Inflammatory macrophage treated with lipopolysaccharide for 4 hours (primary cell): Measurements from ENCODE around the gene HAT1.
"Not testable (repeated sequence)": the region's sequence is repeated elsewhere in the genome, so short reads cannot be mapped to it uniquely, and the experiment has no call there.

Source experiments
- DNase-seq: peaks from one replicate; pipeline ENCODE4 v3.0.0-alpha.2; 2020

HAT1 gene, protein sequence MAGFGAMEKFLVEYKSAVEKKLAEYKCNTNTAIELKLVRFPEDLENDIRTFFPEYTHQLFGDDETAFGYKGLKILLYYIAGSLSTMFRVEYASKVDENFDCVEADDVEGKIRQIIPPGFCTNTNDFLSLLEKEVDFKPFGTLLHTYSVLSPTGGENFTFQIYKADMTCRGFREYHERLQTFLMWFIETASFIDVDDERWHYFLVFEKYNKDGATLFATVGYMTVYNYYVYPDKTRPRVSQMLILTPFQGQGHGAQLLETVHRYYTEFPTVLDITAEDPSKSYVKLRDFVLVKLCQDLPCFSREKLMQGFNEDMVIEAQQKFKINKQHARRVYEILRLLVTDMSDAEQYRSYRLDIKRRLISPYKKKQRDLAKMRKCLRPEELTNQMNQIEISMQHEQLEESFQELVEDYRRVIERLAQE

DNA sequence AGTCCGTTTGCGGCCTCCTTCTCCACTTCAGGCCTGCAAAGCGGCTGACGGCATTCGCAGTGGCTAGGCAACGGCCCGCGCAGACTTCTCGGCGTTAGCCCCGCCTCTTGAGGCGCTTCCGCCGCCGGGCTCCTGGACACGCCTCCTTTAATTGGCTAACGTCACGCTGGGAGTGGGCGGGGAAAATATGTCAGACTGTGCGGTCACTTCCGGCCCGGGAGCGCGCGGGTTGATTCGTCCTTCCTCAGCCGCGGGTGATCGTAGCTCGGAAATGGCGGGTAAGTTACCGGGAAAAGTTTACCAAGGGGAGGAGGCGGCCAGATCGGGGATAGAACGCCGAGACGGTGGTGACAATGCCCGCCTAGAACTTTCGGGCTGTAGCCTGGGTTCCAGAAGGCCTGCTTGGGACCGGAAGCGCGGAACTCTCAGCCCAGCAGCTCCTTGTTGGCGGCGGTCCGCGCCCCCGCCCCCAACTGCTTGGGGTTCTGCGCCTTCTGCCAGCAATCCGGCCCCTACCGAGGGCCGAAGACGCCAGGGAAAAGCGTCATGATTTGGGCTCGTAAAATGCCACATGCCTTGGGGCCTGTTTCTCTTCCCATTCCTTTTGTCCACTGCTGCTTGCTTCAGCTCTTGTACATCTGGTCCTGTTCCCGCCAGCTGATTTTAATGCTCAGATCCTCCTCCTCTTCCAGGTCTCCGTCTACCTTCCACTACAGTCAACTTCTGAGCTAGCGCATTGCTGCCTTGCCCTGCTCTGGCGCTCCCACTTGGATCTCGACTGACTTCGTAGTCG lies at the start of gene HAT1:
Gene HAT1, plus strand, starts transcription at position 232 of the 793 bp plus-strand sequence. Its CDS starts 40 bp downstream, at position 272.
- DNase-seq = peak; percentile 99

DNA sequence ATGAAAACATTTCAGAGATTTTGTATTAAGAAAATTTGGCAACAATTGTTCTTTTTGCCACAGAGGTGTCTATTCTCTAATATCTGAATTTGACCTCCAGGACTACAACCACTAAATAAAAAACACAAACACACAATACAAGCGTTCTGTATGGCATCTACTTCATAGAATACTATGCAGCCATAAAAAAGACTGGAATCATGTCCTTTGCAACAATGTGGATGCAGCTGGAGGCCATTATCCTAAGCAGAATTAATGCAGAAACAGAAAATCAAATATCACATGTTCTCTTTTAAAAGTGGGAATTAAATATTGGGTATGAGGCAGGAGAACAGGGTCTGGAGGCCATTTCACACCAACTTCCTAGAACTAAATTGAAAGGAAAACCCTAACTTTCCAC lies 47.7 kb upstream of the HAT1 start:
- no peak for DNase-seq

DNA sequence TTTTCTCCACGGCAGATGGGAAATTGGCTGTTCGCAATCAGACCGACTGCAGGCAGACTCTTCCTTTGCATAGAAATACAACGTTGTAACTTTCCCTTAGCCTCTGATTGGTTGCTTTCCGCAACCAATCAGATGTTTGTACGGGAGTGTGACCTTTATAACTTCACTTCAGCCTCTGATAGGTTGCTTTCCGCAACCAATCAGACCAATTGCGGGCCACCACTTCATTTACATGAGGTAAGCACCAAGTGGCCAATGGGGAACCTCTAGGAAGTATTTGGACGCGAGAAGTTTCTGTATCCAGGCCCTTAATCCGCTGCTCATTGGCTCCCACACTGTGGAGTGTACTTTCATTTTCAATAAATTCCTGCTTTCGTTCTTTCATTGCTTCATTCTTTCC lies 47.3 kb upstream of the HAT1 start:
- no peak for DNase-seq

GRCh38 chr2:171878481-171878993 lies 43.7 kb upstream of the HAT1 start:
- DNase-seq = no peak

- no peak for DNase-seq
Measured at GRCh38 chr2:171879865-171880264, 42.4 kb upstream of the HAT1 start.

GRCh38 chr2:171880774-171881173 lies 41.5 kb upstream of the HAT1 start:
- no peak for DNase-seq

DNA sequence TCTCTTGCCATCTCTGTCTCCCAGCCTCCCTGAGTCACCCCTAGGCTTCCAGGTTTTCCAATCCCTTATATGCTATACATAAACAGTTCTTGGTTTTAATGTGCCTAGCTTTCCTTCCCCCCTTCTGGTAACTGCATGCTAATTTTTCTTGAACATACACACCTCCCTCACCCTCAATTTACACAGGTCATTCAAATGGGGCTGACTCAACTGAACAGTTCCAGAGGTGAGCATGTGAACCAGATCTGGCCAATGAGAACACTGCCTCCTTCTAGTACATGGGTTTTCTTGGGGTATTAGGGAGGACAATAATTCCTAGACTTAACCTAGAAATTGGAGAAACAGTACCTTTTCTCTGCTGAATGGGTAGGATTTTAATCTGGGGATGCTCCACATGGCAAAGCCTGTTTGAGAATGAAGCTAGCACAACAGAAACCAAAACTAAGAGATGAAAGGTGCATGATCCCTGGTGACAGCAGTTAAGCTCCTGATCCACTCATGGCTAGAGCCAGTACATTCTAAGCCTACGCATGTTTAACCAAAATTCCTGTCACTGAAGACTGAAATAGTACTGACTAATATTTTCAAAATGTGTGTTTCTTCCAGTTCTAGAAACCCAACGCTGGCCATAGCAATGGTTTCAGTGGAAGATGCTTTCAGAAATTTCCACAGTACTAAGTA lies 40.0 kb upstream of the HAT1 start:
- DNase-seq = no peak

- DNase-seq = no peak
Measured at GRCh38 chr2:171883275-171883893, 38.9 kb upstream of the HAT1 start.

DNA sequence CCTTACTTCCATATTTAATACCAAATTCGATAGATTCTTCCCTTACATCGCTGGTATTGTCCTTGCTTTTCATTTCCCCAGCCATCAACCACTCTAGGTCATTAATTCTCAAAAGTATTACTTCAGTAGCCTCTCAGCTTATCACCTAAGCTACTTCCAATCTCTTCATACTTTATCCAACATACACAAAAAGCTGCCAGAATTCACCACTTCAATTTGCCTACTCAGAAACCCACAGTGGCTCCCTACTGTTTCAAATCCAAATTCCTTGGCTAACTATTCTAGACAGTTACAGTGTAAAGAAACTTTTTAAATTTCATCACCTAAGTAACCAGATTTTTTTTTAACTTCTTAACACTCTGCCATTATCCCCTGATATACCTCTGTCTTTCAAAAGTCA lies 32.9 kb upstream of the HAT1 start:
- DNase-seq = no peak

- no peak for DNase-seq
Measured at GRCh38 chr2:171889808-171890207, 32.5 kb upstream of the HAT1 start.

DNA sequence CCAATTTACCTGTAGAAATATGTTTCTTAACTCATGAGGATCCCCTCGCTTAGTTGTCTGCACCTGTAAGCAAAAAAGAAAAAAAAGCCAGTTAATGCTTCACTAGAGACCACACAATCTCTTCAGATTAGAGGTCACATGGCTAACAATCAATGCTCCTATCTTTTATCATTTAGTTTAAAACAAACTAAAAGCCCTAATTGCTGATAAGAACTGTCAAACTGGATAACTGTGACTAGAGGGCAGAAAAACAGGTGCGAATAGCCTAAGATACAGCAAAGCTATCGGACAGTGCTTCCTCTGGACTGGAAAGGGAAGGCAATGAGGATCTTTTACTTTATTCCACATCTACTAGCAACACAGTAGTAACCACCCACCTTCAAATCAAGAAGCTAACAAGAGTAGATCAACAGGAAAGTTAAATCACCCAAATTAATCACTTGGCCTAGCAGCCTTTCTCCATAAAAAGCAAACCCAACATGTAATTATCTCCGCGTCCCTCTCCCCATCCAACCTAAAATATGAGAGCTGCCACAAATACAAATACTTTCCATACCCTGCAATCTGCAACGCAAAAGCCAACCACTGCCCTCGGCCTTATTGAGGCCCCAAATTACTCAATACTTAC lies 29.0 kb upstream of the HAT1 start:
- peak; percentile 16 for DNase-seq

GRCh38 chr2:171893824-171894611 lies 28.2 kb upstream of the HAT1 start, which contains the start of gene SLC25A12:
SLC25A12 (minus strand) TSS chr2:171894244; CDS start chr2:171894214, 30 bp downstream.
- peak; percentile 91 for DNase-seq

DNA sequence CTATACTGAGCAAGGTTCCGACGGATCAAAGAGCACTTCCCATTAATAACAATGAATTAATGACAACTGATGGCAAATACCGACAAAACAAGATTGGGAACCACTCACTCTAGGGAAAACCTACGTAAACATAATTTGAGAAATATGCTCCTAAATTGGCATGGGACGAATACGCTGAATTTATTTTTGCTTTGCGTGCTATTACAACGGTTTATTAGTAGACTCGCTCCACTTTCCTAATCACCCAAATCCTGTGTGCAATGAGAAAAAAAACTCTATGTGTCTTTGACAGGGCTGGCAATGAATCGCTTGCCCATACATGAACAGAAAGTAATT lies 27.7 kb upstream of the HAT1 start:
- no peak for DNase-seq

DNA sequence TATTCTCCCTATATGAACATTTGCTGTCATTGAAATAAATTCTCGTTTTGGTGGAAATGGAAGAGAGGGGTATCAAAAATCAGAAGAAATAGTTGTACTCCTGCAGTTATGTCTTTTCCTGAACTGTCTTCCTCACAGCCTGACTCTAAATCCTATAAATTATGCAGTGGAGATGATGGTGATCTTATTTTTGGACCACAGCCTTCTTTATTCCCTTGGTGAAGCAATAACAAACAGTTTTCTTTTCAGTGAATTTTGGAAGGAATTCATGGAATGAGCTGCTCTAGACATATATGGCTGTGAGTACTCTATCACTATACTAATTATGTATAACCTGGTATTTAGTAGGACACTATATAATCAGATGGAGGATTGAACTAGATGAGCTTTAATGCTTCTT lies 26.5 kb upstream of the HAT1 start:
- no peak for DNase-seq

DNA sequence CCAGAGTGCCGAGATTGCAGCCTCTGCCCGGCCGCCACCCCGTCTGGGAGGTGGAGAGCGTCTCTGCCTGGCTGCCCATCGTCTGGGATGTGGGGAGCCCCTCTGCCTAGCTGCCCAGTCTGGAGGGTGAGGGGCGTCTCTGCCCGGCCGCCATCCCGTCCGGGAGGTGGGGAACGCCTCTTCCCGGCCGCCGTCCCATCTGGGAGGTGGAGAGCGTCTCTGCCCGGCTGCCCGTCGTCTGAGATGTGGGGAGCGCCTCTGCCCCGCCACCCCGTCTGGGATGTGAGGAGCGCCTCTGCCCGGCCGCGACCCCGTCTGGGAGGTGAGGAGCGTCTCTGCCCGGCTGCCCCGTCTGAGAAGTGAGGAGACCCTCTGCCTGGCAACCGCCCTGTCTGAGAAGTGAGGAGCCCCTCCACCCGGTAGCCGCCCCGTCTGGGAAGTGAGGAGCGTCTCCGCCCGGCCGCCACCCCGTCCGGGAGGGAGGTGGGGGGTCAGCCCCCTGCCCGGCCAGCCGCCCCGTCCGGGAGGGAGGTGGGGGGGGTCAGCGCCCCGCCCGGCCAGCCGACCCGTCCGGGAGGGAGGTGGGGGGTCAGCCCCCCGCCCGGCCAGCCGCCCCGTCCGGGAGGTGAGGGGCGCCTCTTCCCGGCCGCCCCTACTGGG lies 22.5 kb upstream of the HAT1 start:
- not testable (repeated sequence) for DNase-seq

DNA sequence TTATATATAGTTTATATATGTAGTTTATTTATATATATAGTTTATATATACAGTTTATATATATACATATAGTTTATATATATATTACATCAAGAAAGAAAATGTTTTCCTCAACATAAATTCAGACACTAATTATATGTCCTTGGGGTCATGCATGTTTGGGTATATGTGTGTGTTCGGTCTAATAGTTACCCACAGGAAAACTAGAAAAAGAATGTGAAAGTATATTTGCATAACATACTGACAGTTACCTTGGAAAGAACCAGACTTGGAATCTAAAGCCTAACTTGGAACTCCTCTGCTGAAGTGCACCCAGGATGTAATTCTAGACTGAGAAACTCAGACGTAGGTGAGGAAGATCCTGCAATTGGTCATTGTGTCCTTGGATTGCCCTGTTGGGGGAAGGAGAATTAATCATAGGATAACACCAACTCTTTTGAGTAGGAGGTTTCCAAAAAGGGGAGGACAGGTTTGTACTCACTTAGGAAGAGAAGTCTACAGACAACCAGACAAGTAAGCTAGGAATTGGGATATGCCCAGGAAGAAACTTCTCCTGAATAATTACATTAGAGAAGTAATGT lies 19.3 kb upstream of the HAT1 start:
- DNase-seq = no peak

- no peak for DNase-seq
Measured at GRCh38 chr2:171908235-171908634, 14.0 kb upstream of the HAT1 start.

DNA sequence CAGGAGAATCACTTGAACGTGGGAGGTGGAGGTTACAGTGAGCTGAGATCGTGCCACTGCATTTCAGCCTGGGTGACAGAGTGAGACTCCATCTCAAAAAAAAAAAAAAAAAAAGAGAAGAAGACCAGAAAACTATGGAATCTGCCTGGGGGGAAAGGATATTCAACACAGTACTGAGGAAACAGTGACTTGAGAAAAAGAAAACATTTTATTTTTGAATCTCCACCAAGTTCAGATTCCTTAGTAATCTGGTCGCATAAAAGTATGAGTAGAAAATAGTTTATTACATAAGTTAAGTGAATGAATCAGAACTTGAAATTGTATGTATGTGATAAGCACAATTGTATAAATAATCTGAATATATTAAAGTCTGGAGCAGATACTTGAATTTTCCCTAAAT lies 13.0 kb upstream of the HAT1 start:
- DNase-seq = no peak

DNA sequence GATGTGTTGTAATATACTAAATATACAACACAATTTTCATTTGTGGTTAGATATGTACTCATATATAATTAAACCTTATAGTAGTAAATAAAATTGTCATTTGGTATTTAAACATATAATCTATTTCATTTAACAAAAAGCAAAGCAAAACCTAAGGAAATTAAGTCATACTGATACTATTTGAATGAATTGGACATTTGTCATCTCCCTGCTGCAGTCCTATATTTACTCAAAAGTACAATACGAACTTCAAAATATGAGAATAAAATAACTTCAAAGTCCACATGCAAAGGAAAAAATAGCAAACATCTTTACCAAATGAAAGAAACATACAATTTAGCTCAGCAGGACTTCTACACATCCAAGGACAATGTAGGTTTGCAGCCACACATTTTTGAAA lies 11.8 kb upstream of the HAT1 start:
- no peak for DNase-seq

- DNase-seq = no peak
Measured at GRCh38 chr2:171913517-171913916, 8.7 kb upstream of the HAT1 start.

GRCh38 chr2:171919453-171919852 lies 2.8 kb upstream of the HAT1 start:
- DNase-seq = no peak
